CD4-positive, alpha-beta T cell treated with Interleukin-4 for 1 hour (primary cell): ENCODE results near the gene IGSF21.
"Not testable (repeated sequence)": the region's sequence is repeated elsewhere in the genome, so short reads cannot be mapped to it uniquely, and the experiment has no call there.

ENCODE experiments used
- DNase-seq, 2 donors: peaks; one replicate each; pipeline ENCODE4 v3.0.0-alpha.2; 2020 to 2022

IGSF21 gene

GRCh38 chr1:18340158-18340764 is 232.7 kb downstream of the IGSF21 start:
- no peak for DNase-seq

- DNase-seq = no peak
Measured at GRCh38 chr1:18340787-18341186, 233.2 kb downstream of the IGSF21 start.

- DNase-seq = no peak
Measured at GRCh38 chr1:18341291-18342069, 233.9 kb downstream of the IGSF21 start.

- no peak for DNase-seq
Measured at GRCh38 chr1:18342744-18343143, 235.1 kb downstream of the IGSF21 start.

- no peak for DNase-seq
Measured at GRCh38 chr1:18343581-18343980, 236.0 kb downstream of the IGSF21 start.

GRCh38 chr1:18344755-18345154 is 237.2 kb downstream of the IGSF21 start:
- no peak for DNase-seq

GRCh38 chr1:18347559-18347958 is 240.0 kb downstream of the IGSF21 start:
- no peak for DNase-seq

- DNase-seq = no peak
Measured at GRCh38 chr1:18348354-18348753, 240.8 kb downstream of the IGSF21 start.

- no peak for DNase-seq
Measured at GRCh38 chr1:18350747-18351146, 243.1 kb downstream of the IGSF21 start.

- no peak for DNase-seq
Measured at GRCh38 chr1:18351735-18352134, 244.1 kb downstream of the IGSF21 start.

- no peak for DNase-seq
Measured at GRCh38 chr1:18352636-18353265, 245.2 kb downstream of the IGSF21 start.

GRCh38 chr1:18353528-18353927 is 245.9 kb downstream of the IGSF21 start:
- no peak for DNase-seq

- DNase-seq = no peak
Measured at GRCh38 chr1:18353992-18354391, 246.4 kb downstream of the IGSF21 start.

- no peak for DNase-seq
Measured at GRCh38 chr1:18354612-18355011, 247.0 kb downstream of the IGSF21 start.

GRCh38 chr1:18357622-18358230 is 250.1 kb downstream of the IGSF21 start:
- DNase-seq = no peak

- DNase-seq = no peak
Measured at GRCh38 chr1:18358600-18358999, 251.0 kb downstream of the IGSF21 start.

- DNase-seq = no peak
Measured at GRCh38 chr1:18360251-18360650, 252.7 kb downstream of the IGSF21 start.

GRCh38 chr1:18362150-18362549 is 254.6 kb downstream of the IGSF21 start:
- no peak for DNase-seq

- no peak for DNase-seq
Measured at GRCh38 chr1:18363436-18363835, 255.8 kb downstream of the IGSF21 start.

- DNase-seq = no peak
Measured at GRCh38 chr1:18365099-18365705, 257.6 kb downstream of the IGSF21 start.

GRCh38 chr1:18372505-18372904 is 264.9 kb downstream of the IGSF21 start:
- not testable (repeated sequence) for DNase-seq

GRCh38 chr1:18373151-18373550 is 265.6 kb downstream of the IGSF21 start:
- DNase-seq = no peak

GRCh38 chr1:18373882-18374493 is 266.4 kb downstream of the IGSF21 start:
- DNase-seq = no peak
